MG63 (cell line): ENCODE measurements around the gene USP37. TPM values are rescaled to one million over a fixed set of nuclear protein-coding genes. Genes with fewer than 3 reads are reported as not detected.

Experiments
- DNase-seq: peaks from one replicate; pipeline ENCODE4 v3.0.0-alpha.2; 2020
- H3K27me3 ChIP-seq: fragments of 250-450 bp; sonication (Bioruptor Pico); 2 replicates; pipeline ENCODE4 v1.5.1; 2020; ENCODE audit warnings: mild to moderate bottlenecking, moderate library complexity
- H3K36me3 ChIP-seq: fragments of 250-450 bp; sonication (Bioruptor Pico); 2 replicates; pipeline ENCODE4 v1.5.1; 2020; ENCODE audit warnings: mild to moderate bottlenecking, moderate library complexity
- H3K4me3 ChIP-seq: fragments of 250-450 bp; sonication (Bioruptor Pico); 2 replicates; pipeline ENCODE4 v1.5.1; 2020; ENCODE audit warnings: mild to moderate bottlenecking, moderate library complexity
- H3K9me3 ChIP-seq: fragments of 250-450 bp; sonication (Bioruptor Pico); 2 replicates; pipeline ENCODE4 v1.5.1; 2020; ENCODE audit warnings: mild to moderate bottlenecking, moderate library complexity
- total RNA-seq: library from RNA; depleted of rRNA; stranded (reverse); fragments of >200 nt; shearing (Covaris generic); gene quantifications from 2 replicates; pipeline ENCODE4 v1.2.3, GENCODE V29; 2014; ENCODE audit warnings: low replicate concordance; rRNA removed

Gene USP37
- total RNA-seq, 1 experiment from 2014 or later: 4.9 TPM

DNA sequence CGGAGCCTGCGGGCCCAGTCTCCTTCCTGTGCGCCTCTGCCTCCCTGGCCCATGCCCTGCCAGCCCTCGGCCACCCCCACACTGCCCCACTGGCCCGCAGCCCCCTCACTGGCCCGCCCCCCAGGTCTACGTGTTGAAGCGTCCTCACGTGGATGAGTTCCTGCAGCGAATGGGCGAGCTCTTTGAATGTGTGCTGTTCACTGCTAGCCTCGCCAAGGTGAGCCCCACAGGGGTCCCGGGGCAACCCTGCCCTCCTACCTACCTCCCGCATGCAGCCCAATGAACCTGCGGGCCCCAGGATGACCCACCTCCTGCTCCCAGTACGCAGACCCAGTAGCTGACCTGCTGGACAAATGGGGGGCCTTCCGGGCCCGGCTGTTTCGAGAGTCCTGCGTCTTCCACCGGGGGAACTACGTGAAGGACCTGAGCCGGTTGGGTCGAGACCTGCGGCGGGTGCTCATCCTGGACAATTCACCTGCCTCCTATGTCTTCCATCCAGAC, 165.2 kb downstream of the USP37 start:
- Histone ChIP-seq H3K36me3 (peaks cover 36% of the 10 kb centered on the region), H3K4me3 (no peak overlapping the region), H3K9me3 (no peaks in the 10 kb centered on the region), H3K27me3 (no peaks in the 10 kb centered on the region)
- no peak for DNase-seq

DNA sequence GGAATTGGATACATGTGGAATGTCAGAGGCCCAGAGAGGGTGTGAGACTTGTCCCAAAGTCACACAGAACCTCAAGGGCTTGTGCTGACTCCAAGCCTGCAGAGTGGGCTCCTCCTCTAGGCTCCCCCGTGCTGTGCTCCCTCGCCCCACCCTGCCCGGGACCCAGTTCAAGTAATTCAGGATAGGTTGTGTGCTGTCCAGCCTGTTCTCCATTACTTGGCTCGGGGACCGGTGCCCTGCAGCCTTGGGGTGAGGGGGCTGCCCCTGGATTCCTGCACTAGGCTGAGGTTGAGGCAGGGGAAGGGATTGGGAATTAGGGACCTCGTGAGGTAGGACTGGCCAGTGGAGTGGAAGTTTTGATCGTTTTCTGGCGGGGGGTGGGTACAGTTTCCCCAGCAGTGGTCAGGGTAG, 165.7 kb downstream of the USP37 start:
- DNase-seq: no peak
- H3K27me3 ChIP-seq: no peaks in the 10 kb centered on the region
- H3K9me3 ChIP-seq: no peaks in the 10 kb centered on the region
- H3K4me3 ChIP-seq: no peak overlapping the region
- H3K36me3 ChIP-seq: peaks cover 36% of the 10 kb centered on the region

DNA sequence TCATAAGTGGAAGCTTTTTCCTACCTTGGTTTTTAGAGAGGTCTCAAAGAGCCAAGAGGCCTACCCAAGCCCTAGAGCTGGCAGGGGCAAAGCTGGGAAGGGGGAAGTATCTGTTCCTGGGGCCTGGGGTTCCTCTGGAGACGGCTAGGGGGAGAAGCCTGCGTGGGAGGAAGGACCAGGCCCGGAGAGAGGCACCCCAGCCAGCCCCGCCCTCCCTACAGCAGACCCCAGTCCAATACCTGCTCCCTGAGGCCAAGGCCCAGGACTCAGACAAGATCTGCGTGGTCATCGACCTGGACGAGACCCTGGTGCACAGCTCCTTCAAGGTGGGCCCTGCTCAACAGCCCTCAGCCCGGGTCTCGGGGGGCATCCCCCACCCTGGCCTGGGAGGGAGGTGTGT, 166.3 kb downstream of the USP37 start:
- no peak overlapping the region; the same call in 1 of the 2 replicates for H3K4me3 ChIP-seq
- no peaks in the 10 kb centered on the region for H3K9me3 ChIP-seq
- DNase-seq: no peak
- no peaks in the 10 kb centered on the region for H3K27me3 ChIP-seq
- H3K36me3 ChIP-seq: peaks cover 36% of the 10 kb centered on the region

DNA sequence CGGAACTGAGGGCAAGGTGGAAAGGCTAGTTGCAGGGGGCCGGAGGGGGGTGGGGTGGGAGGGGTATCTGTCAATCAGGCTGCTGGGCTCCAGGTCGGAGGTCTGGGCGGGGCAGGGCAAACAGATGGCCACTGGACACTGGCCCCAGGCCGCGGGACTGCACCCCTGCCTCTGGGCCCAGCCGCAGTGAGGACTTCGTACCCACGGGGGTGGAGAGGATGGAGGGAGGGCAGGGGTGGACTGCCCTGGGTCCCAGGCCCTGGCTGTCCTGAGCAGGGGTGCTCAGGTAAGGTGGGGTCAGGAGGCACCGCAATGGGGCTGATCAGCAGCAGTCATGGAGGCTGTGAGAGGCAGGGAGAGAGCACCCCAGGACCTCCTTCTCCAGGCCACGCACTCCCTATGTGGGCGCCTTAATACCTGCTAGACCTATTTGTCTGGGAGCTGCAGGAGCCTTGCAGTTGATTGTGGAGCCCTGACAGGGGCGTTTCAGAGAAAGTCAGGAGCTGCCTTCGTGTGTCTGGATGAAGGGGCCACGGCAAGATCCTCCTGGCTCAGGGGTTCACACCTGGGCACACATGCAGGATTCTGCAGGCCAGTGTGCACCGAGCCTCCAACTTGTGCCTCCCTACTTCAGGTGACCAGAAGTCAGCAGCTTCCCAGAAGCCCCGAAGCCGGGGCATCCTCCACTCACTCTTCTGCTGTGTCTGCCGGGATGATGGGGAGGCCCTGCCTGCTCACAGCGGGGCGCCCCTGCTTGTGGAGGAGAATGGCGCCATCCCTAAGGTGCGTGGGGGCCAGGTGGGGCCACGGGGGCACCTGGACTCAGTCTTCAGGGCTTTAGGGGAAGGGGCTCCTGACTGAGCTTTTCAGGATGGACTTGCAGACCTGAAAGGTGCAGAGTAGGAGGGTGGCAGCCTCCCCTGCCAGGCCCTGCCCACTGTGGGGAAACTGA, 166.9 kb downstream of the USP37 start:
- Histone ChIP-seq H3K36me3 (peaks cover 36% of the 10 kb centered on the region), H3K4me3 (peak overlapping the region; percentile 97), H3K27me3 (no peaks in the 10 kb centered on the region), H3K9me3 (no peaks in the 10 kb centered on the region)
- DNase-seq: peak; percentile 28

Other genes starting within 250 kb of the USP37 start
- not detected in 2 replicates for gene CATIP, start 211.5 kb downstream of the USP37 start, total RNA-seq
- gene SLC11A1, start 186.1 kb downstream of the USP37 start, total RNA-seq: 0.03 TPM in 1 of 2 replicates, not detected in the other
- gene CTDSP1, start 168.5 kb downstream of the USP37 start, total RNA-seq: 82.9 and 84.6 TPM in 2 replicates
- gene VIL1, start 149.2 kb downstream of the USP37 start, total RNA-seq: not detected in 2 replicates
- gene CNOT9, start 488 bp upstream of the USP37 start, total RNA-seq: 115 and 131 TPM in 2 replicates
- 0.74 and 1.2 TPM in 2 replicates for gene PLCD4, start 39.5 kb upstream of the USP37 start, total RNA-seq
- gene ZNF142, start 91.3 kb upstream of the USP37 start, total RNA-seq: 2.1 and 2.6 TPM in 2 replicates
- 22.3 and 53.1 TPM in 2 replicates for gene BCS1L, start 91.3 kb upstream of the USP37 start, total RNA-seq
- gene RNF25, start 103.7 kb upstream of the USP37 start, total RNA-seq: 29.2 and 32.1 TPM in 2 replicates
- gene STK36, start 103.7 kb upstream of the USP37 start, total RNA-seq: 1.9 and 11.8 TPM in 2 replicates
- gene TTLL4, start 142.5 kb upstream of the USP37 start, total RNA-seq: 0.69 and 4.5 TPM in 2 replicates
- 7.7 and 8.9 TPM in 2 replicates for gene CYP27A1, start 213.8 kb upstream of the USP37 start, total RNA-seq